Activated CD8-positive, alpha-beta memory T cell treated with anti-CD3 and anti-CD28 coated beads, Interleukin-2, amount 50 U/mL, for 24 hours (primary cell): ENCODE data around the gene ATG13.

Source experiments
- DNase-seq: peaks from one replicate; pipeline ENCODE4 v3.0.0-alpha.2; 2020; ENCODE audit errors: extremely low read depth

ATG13 gene

GRCh38 chr11:46675949-46676348 lies 58.6 kb downstream of the ATG13 start:
- no peak for DNase-seq

- no peak for DNase-seq
Observed at GRCh38 chr11:46676436-46677158, 59.2 kb downstream of the ATG13 start.

GRCh38 chr11:46677169-46677568 lies 59.8 kb downstream of the ATG13 start:
- DNase-seq, result no peak

- DNase-seq, result no peak
Observed at GRCh38 chr11:46677991-46678740, 60.8 kb downstream of the ATG13 start.

- DNase-seq, result no peak
Observed at GRCh38 chr11:46678741-46679130, 61.4 kb downstream of the ATG13 start.

- no peak for DNase-seq
Observed at GRCh38 chr11:46679241-46680163, 62.1 kb downstream of the ATG13 start.

- DNase-seq, result no peak
Observed at GRCh38 chr11:46680164-46680760, 62.9 kb downstream of the ATG13 start.

- DNase-seq, result no peak
Observed at GRCh38 chr11:46680815-46681214, 63.5 kb downstream of the ATG13 start.

- no peak for DNase-seq
Observed at GRCh38 chr11:46681814-46682213, 64.5 kb downstream of the ATG13 start.

GRCh38 chr11:46682773-46683752 lies 65.7 kb downstream of the ATG13 start:
- no peak for DNase-seq

- DNase-seq, result no peak
Observed at GRCh38 chr11:46684367-46684766, 67.0 kb downstream of the ATG13 start.

- no peak for DNase-seq
Observed at GRCh38 chr11:46686886-46687795, 69.8 kb downstream of the ATG13 start.

- DNase-seq, result no peak
Observed at GRCh38 chr11:46690702-46691101, 73.3 kb downstream of the ATG13 start.

- DNase-seq, result no peak
Observed at GRCh38 chr11:46692450-46692849, 75.1 kb downstream of the ATG13 start.

GRCh38 chr11:46693597-46694012 lies 76.3 kb downstream of the ATG13 start:
- no peak for DNase-seq

GRCh38 chr11:46694072-46694471 lies 76.7 kb downstream of the ATG13 start:
- no peak for DNase-seq

GRCh38 chr11:46694607-46695006 lies 77.3 kb downstream of the ATG13 start:
- no peak for DNase-seq

GRCh38 chr11:46695345-46696211 lies 78.2 kb downstream of the ATG13 start:
- DNase-seq, result no peak

- DNase-seq, result no peak
Observed at GRCh38 chr11:46696212-46696558, 78.8 kb downstream of the ATG13 start.
